HUES48 (cell line): ENCODE measurements around the gene CA12.

Experiments
- H3K27ac ChIP-seq: one replicate; pipeline ENCODE4 v1.7.0; 2013; ENCODE audit warnings: low read depth, low read length, inconsistent platforms
- H3K27me3 ChIP-seq: 2 replicates; pipeline ENCODE4 v1.6.1; 2013; ENCODE audit warnings: mild to moderate bottlenecking, low read length; ENCODE audit not compliant: control insufficient read depth, insufficient read depth
- H3K36me3 ChIP-seq: 2 replicates; pipeline ENCODE4 v1.6.1; 2013; ENCODE audit warnings: low read length; ENCODE audit not compliant: control insufficient read depth, insufficient read depth
- H3K4me1 ChIP-seq: 2 replicates; pipeline ENCODE4 v1.6.1; 2013; ENCODE audit warnings: mild to moderate bottlenecking, low read length; ENCODE audit not compliant: control insufficient read depth, insufficient read depth
- H3K4me3 ChIP-seq: 2 replicates; pipeline ENCODE4 v1.5.1; 2013; ENCODE audit warnings: mild to moderate bottlenecking, low read depth, low read length
- H3K9ac ChIP-seq: 2 replicates; pipeline ENCODE4 v1.6.1; 2013; ENCODE audit warnings: mild to moderate bottlenecking, low read depth, low read length, moderate library complexity
- H3K9me3 ChIP-seq: 2 replicates; pipeline ENCODE4 v1.6.1; 2013; ENCODE audit warnings: low read length; ENCODE audit not compliant: control insufficient read depth, insufficient read depth

The CA12 gene

GRCh38 chr15:63414474-63415120 is 33.0 kb upstream of the CA12 start:
- no peak overlapping the region for H3K27ac ChIP-seq
- H3K9ac ChIP-seq: no peak overlapping the region
- no peaks in the 10 kb centered on the region for H3K36me3 ChIP-seq
- no peaks in the 10 kb centered on the region for H3K9me3 ChIP-seq
- H3K4me3 ChIP-seq: no peak overlapping the region
- no peaks in the 10 kb centered on the region for H3K4me1 ChIP-seq
- H3K27me3 ChIP-seq: no peaks in the 10 kb centered on the region

DNA sequence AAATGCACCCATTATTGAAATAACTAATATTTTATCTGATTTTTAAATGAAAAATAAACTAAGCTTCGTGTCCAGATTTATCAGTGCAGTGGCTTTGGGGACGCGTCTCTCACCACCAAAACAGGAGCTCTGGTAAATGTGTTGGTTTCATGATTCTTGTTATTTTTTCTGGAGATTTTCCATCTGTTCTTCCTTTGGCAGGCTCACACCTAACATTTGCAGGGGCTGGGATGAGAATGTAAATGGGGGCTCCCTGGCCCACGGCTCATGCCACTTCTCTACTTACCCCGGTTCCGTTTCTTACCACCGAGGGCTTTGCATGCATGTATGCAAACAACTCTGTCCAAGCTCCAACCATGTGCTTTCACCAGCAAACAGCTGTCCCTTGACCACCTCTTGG is 30.9 kb upstream of the CA12 start:
- Histone ChIP-seq H3K9ac (no peak overlapping the region), H3K4me1 (no peaks in the 10 kb centered on the region), H3K4me3 (no peak overlapping the region), H3K36me3 (no peaks in the 10 kb centered on the region), H3K9me3 (no peaks in the 10 kb centered on the region), H3K27ac (no peak overlapping the region), H3K27me3 (no peaks in the 10 kb centered on the region)

- no peak overlapping the region for H3K9ac ChIP-seq
- no peaks in the 10 kb centered on the region for H3K9me3 ChIP-seq
- no peaks in the 10 kb centered on the region for H3K36me3 ChIP-seq
- no peaks in the 10 kb centered on the region for H3K4me1 ChIP-seq
- no peak overlapping the region for H3K4me3 ChIP-seq
- H3K27me3 ChIP-seq: no peaks in the 10 kb centered on the region
- no peak overlapping the region for H3K27ac ChIP-seq
These were observed 30.2 kb upstream of the CA12 start for GRCh38 chr15:63411866-63412265.

DNA sequence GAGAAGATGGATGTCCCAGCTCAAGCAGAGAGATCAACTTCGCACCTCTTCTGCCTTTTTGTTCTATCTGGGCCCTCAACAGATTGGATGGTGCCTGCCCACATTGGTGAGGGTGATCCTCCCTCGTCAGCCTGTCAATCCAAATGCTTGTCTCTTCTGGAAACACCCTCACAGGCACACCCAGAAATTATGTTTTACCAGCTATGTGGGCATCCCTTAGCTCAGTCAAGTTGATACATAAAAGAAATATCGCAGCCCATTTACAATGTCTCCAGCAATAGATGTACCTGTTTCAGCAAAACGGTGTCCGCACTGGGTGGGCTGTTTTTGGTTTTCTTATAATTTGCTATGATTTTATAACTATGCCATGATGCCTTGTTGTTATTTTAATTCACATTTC is 27.5 kb upstream of the CA12 start:
- Histone ChIP-seq H3K9me3 (no peaks in the 10 kb centered on the region), H3K4me1 (no peaks in the 10 kb centered on the region), H3K4me3 (no peak overlapping the region), H3K27me3 (no peaks in the 10 kb centered on the region), H3K27ac (no peak overlapping the region), H3K36me3 (no peaks in the 10 kb centered on the region), H3K9ac (no peak overlapping the region)

DNA sequence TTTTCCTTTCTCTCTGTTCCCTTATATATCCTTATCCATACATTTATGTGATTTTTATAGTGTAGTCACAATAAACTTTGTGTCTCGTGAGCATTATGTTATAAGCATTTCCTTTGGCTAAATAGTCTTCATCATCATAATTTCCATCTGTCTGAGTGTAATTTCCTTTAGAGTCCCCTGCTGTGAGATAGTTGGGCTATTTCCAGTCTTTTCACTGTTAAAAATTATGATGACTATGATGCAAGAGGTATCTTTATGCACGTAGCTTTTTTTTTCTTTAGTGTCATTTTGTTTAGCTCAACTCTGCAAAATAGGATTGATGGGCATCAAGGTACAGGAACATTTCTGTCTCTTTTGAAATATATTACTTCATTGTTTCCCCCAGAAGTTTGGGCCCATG is 26.9 kb upstream of the CA12 start:
- Histone ChIP-seq H3K27ac (no peak overlapping the region), H3K36me3 (no peaks in the 10 kb centered on the region), H3K4me1 (no peaks in the 10 kb centered on the region), H3K9ac (no peak overlapping the region), H3K4me3 (no peak overlapping the region), H3K9me3 (no peaks in the 10 kb centered on the region), H3K27me3 (no peaks in the 10 kb centered on the region)

DNA sequence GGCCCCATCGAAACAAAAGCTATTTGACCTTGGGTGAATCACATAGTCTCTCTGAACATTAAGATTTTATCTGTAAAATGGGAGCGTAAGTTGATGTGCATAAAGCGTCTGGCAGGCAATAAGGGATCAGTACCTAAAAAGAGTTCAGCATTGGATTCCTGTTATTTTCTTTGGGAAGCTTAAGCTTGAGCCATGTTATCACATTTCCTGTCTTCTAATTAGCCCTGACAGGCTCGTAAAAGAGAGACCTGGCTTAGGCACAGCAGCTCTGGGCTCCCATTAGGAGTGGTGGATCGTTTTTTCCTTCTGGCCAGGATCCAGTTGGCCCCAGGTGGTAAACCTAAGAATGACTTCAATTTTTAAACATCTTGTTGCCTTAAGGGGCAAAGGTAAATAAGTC is 26.0 kb upstream of the CA12 start:
- Histone ChIP-seq H3K27me3 (no peaks in the 10 kb centered on the region), H3K36me3 (no peaks in the 10 kb centered on the region), H3K9me3 (no peaks in the 10 kb centered on the region), H3K27ac (no peak overlapping the region), H3K4me1 (peaks cover 4% of the 10 kb centered on the region; the same call in 1 of the 2 replicates), H3K9ac (no peak overlapping the region), H3K4me3 (no peak overlapping the region)

- Histone ChIP-seq H3K27ac (no peak overlapping the region), H3K4me3 (no peak overlapping the region), H3K27me3 (no peaks in the 10 kb centered on the region), H3K4me1 (peaks cover 4% of the 10 kb centered on the region; the same call in 1 of the 2 replicates), H3K9me3 (no peaks in the 10 kb centered on the region), H3K9ac (no peak overlapping the region), H3K36me3 (no peaks in the 10 kb centered on the region)
These were observed 24.2 kb upstream of the CA12 start for GRCh38 chr15:63405683-63406390.

- Histone ChIP-seq H3K4me1 (peaks cover 4% of the 10 kb centered on the region; the same call in 1 of the 2 replicates), H3K36me3 (no peaks in the 10 kb centered on the region), H3K9me3 (no peaks in the 10 kb centered on the region), H3K27me3 (no peaks in the 10 kb centered on the region), H3K4me3 (no peak overlapping the region), H3K9ac (no peak overlapping the region), H3K27ac (no peak overlapping the region)
These were observed 23.5 kb upstream of the CA12 start for GRCh38 chr15:63405159-63405558.

DNA sequence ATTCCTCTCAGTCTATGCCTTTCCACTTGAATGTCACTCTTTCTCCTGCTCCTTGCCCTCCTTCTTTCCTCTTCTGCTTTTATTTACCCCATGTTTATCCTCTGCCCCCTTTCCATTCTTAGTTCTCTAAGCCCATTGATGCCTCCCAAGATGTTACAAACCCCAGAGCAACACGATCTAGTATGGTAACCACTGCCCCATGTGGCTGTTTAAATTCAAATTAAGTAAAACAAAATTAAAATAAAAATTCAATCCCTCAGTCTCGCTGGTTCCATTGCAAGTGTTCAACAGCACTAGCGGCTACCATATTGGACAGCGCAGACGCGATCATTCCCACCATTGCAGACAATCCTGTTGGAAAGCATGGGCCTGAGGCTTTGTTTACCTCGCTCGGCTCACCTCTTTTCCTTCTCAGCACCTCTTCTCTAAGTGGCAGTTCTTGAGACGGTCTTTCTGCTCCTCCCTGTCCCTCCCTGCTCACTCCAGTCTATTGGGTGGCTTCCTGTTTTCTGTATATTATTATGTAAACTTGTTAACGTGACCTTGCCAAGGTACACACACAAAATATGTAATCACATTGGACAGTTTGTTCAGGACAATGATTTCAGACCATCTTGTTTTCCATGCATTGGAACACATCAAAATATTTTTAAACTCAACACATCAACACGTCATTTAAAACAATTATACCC is 21.8 kb upstream of the CA12 start:
- H3K4me3 ChIP-seq: no peak overlapping the region
- peaks cover 3% of the 10 kb centered on the region; the same call in 1 of the 2 replicates for H3K27me3 ChIP-seq
- no peaks in the 10 kb centered on the region for H3K9me3 ChIP-seq
- no peaks in the 10 kb centered on the region for H3K36me3 ChIP-seq
- H3K4me1 ChIP-seq: peaks cover 4% of the 10 kb centered on the region; the same call in 1 of the 2 replicates
- H3K27ac ChIP-seq: no peak overlapping the region
- H3K9ac ChIP-seq: no peak overlapping the region

DNA sequence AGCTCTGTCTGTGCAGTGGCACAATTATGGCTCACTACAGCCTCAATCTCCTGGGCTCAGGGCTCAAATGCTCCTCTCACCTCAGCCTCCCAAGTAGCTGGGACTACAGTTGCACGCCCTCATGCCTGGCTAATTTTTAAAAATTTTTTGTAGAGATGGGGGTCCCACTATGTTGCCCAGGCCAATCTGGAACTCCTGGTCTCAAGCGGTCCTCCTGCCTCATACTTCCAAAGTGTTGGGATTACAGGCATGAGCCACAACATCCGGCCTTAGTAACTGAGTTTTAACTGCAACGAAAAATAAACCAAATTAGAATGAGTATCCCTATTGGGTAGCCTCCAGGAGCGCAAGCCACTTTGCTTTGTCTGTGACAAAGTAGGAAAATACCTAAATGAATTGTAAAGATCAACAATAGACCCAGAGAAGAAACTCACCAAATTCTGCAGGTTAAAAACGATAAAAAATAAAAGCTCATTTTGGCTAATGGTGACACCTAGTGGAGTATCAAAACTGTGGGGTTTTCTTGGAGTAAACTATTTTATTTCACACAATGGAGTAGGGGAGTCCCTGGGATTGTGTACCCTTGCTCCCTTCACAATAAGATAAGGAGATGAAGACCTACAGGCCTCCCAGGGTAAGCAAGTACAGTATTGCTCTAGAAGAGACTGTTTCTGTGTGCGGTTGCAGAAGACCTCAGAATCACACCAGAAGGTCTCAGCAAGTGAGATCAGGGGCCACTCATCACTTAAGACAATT is 21.0 kb upstream of the CA12 start:
- H3K27ac ChIP-seq: no peak overlapping the region
- H3K4me3 ChIP-seq: no peak overlapping the region

More for the DNA sequence above, 21.0 kb upstream of the CA12 start:
- H3K9me3 ChIP-seq: no peaks in the 10 kb centered on the region
- H3K27me3 ChIP-seq: peaks cover 4% of the 10 kb centered on the region; the same call in 1 of the 2 replicates
- no peak overlapping the region for H3K9ac ChIP-seq
- peaks cover 4% of the 10 kb centered on the region; the same call in 1 of the 2 replicates for H3K4me1 ChIP-seq
- no peaks in the 10 kb centered on the region for H3K36me3 ChIP-seq
